CMK (cell line): ENCODE data around the gene RIMBP2.

Experiments used
- DNase-seq: peaks from one replicate; pipeline ENCODE4 v3.0.0-alpha.2; 2010; ENCODE audit warnings: low read depth

RIMBP2 gene

DNA sequence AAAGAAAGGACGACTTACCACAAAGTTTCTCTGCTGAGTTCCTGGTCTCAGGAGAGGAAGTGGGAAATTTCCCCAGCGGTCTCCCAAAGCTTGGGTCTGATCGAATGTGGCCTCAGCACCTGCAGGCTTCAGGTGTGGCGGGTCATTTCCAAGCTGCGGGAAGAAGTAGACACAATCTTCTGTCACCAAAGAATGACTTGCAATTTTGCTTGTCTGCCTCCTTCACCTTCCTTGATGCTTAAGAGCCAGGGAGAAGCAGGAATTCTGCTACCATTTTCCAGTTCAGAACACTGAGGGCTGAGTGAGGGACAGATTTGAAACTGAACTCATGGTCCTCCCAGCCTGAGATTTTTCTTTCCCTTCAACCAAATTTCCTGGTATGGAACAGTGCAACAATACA lies 87.8 kb downstream of the RIMBP2 start:
- no peak for DNase-seq

GRCh38 chr12:130627175-130627574 lies 88.9 kb downstream of the RIMBP2 start:
- no peak for DNase-seq

DNA sequence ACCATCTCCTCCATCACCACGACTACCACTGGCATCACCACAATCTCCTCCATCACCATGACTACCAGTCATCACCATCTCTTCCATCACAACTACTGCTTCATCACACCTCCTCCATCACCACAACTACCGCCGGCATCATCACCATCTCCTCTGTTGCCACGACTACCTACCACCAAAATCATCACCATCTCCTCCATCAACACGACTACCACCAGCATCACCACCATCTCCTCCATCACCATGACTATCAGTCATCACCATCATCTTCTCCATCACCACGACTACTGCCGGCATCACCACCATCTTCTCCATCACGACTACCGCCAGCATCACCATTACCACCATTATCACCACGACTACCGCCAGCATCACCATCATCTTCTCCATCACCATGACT lies 89.5 kb downstream of the RIMBP2 start:
- DNase-seq = no peak

- DNase-seq = no peak
These were observed 90.9 kb downstream of the RIMBP2 start for GRCh38 chr12:130625201-130625600.

GRCh38 chr12:130622803-130623202 lies 93.3 kb downstream of the RIMBP2 start:
- no peak for DNase-seq

- DNase-seq = no peak
These were observed 94.3 kb downstream of the RIMBP2 start for GRCh38 chr12:130621696-130622298.

DNA sequence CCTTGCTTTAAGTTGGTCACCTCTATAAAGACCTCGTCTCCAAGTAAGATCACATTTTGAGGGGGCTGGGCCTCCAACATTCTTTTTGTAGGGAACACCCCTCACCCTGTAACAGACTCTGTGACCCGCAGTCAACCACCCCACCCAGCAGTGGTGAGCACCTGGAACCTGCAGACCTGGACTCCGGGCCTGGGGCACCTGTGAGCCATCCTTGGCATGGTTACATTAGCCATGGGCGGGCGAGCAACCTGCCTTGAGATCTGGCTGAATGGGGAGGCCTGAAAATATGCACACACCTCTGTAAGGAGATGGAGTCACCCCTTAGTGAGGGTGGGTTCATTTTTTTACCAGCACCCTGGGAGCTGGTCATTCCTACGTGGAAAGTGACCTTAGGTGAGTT lies 95.3 kb downstream of the RIMBP2 start:
- DNase-seq = no peak

DNA sequence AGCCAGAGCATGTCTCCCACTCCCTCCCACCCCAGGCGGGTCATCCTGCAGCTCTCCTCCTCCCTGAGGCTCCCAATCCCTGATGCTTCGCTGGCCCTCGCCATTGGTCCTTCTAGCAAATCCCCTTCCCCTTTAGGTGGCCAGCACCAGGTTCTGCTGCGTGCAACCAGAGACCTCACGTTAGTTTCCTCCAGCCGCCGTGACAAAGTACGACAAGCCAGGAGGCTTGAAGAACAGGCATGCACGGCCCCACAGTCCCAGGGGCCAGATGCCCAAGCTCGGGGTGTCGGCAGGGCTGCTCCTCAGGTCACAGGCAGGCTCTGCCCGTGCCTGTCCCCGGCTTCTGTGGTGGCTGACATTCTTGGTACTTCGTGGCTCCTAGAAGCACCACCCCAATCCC lies 95.8 kb downstream of the RIMBP2 start:
- no peak for DNase-seq

GRCh38 chr12:130619385-130620001 lies 96.6 kb downstream of the RIMBP2 start:
- DNase-seq = no peak

DNA sequence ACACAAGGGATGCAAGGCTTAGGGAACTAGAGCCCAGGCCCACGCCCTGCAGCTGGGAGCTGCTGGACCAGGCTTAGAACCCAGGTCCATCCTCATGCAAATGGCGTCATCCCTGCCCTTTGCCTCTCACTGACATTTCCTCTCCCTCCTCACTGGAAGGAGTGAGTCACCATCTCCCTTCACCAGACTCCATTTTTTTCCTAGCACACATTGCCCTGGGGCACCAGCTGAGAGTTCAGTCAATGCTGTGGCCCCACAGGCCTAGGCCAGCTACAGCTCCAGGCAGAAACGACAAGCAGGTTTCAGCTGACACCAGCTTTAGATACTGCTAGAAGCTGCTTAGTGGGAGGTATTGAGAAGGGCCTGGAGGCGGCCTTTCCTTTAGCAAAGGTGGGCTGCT lies 98.9 kb downstream of the RIMBP2 start:
- DNase-seq = no peak

DNA sequence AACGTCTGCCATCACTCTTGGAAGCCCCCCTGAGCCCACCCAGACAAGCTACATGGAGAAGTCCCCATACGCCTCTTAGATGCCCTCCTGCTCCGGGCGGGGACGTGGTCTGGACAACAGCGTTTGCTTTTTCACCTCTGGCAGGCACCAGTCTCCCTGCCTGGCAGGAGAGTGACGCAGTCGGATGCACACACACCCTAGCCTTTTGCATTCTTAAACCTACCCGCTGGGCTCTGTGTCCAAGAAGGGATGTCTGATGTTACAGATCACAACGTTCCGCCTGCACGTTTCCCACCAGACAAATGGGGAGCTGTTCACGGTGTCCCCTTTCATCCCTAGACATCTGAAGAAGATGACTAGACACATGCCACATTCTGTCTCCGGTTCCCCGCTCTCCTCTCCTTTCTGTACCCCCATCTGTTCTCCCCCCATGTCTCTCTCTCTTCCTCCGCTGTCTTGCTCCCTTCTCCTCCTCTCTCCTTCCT lies 100.2 kb downstream of the RIMBP2 start:
- DNase-seq = no peak

DNA sequence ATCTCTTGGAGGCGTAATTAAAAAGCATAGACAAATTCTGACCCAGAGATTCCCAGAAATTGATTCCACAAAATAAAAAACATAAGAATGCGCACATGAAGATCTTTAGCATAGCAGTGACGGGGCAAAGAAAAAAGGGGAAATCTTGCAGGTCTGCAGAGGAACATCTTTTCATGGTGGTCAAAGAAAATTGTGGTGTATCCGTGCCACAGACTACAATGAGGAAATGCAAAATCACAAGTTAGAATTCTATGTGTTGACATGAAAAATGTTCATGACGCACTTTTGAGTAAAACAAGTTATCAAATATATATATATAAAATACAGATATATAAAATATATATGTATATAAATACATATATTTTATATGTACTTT lies 101.6 kb downstream of the RIMBP2 start:
- no peak for DNase-seq

- DNase-seq = no peak
These were observed 102.1 kb downstream of the RIMBP2 start for GRCh38 chr12:130613831-130614529.

GRCh38 chr12:130613131-130613530 lies 103.0 kb downstream of the RIMBP2 start:
- DNase-seq = no peak

DNA sequence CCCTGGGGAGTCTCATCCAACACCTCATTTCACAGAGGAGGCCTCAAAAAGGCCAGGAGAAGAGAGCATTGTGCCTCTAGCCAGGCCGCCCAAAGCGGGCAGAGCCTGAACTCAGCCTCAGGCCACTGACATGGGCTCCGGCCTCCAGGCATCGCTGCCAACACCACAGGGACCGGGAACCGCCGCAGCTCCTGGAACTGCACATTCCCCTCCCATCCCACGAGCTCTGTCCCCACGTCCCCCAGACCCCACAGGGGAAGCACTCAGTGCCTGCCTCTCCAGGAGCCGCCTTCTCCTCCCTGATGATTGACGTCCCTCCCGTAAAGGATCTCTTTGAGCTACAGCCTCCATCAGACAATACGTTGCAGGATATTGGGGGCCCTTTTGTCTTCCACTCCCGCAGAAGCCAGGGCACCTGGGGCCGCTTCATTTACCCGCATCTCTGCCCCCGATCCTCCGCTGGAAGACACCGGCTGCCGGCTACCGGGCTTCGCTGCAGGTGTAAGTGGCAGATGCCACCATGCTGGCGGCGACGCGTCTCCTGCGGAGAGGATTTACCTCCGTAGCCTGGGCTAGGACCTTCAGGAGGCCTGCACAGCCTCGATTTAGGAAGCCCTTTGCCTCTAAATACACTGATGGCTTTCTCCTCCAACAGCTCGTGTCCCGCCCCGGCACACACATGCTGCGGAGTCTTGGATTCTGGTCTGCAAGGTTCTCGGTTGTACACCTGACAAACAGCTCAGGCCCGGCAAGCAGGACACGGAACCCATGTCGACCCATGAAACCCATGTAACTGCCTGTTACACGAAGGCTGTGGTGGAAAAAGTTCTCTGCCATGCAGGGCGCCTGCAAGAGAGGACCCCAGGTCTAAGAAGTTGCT lies 104.8 kb downstream of the RIMBP2 start:
- no peak for DNase-seq

DNA sequence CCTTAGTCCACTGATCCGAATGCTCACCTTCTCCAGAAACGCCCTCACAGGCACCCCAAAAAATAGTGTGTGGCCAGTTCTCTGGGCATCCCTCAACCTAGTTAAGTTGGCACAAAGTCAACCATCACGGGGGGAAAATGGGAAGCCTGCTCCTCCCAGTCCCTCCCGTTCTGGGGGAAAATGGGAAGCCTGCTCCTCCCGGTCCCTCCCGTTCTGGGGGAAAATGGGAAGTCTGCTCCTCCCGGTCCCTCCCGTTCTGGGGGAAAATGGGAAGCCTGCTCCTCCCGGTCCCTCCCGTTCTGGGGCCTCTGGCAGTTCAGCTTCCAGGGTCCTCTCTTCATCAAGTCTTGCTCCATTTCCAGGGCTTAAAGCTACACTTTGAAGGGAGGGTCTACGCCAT lies 106.1 kb downstream of the RIMBP2 start:
- no peak for DNase-seq

- DNase-seq = no peak
These were observed 107.3 kb downstream of the RIMBP2 start for GRCh38 chr12:130608831-130609230.

GRCh38 chr12:130608132-130608531 lies 108.0 kb downstream of the RIMBP2 start:
- DNase-seq = no peak

DNA sequence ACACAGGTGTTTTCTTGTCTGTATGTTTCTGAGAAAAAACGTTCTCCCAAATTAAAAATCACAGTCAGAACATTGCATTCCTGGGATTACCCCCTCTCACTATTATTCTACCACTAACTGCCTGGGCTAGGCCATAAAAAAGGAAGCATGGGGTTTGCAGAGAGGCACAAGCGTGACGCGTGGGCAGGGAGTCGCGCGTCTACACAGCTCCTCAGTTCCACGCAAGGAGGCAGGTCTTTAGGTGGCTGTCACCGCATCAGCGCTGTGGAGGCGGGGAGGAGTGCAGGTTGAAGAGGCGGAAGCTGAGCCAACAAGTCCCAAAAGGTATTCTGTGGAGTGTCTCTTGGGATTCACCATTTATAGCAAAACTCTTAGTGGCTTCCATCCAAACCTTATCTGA lies 109.9 kb downstream of the RIMBP2 start:
- DNase-seq = no peak

GRCh38 chr12:130603396-130603965 lies 112.6 kb downstream of the RIMBP2 start:
- no peak for DNase-seq

DNA sequence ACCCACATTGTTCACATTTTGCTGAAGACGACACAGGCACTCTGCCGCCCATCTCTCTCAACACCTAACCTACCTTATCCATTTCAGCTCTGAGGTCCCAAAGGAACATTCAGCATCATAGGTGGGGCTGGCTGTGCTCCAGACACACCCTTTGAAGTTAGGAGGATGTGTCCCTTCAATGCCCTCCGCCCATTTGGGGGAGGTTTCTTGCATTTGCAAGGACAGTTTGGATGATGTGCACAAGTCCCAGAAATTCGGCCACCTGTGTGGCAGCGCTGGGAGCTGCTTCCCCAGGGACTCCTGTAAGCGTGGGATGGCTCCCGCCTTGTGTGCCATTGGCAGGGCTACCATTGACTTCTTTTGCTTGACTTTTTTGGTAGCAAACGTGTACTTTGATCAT lies 113.8 kb downstream of the RIMBP2 start:
- no peak for DNase-seq

- no peak for DNase-seq
These were observed 114.8 kb downstream of the RIMBP2 start for GRCh38 chr12:130601327-130601726.
